Endodermal cell (in vitro differentiated cells): ENCODE results near the gene SLC5A4. TPM values are rescaled to one million over a fixed set of nuclear protein-coding genes. Genes with fewer than 3 reads are reported as not detected.
"Not testable (repeated sequence)": the region's sequence is repeated elsewhere in the genome, so short reads cannot be mapped to it uniquely, and the experiment has no call there.

Source experiments
- DNase-seq: peaks from one replicate; pipeline ENCODE4 v3.0.0-alpha.2; 2017
- H3K27ac ChIP-seq: 2 replicates; pipeline ENCODE4 v1.5.1; 2013; ENCODE audit warnings: mild to moderate bottlenecking, low read depth, low read length, moderate library complexity
- H3K27me3 ChIP-seq: 2 replicates; pipeline ENCODE4 v1.6.1; 2013; ENCODE audit warnings: mild to moderate bottlenecking, low read length, moderate library complexity; ENCODE audit not compliant: insufficient read depth, control insufficient read depth, poor library complexity, severe bottlenecking
- H3K36me3 ChIP-seq: 2 replicates; pipeline ENCODE4 v1.7.0; 2013; ENCODE audit warnings: mild to moderate bottlenecking, low read length, moderate library complexity; ENCODE audit not compliant: control insufficient read depth, insufficient read depth
- H3K4me1 ChIP-seq: one replicate; pipeline ENCODE4 v1.7.0; 2013; ENCODE audit warnings: low read length; ENCODE audit not compliant: control insufficient read depth, insufficient read depth
- H3K4me3 ChIP-seq: 2 replicates; pipeline ENCODE4 v1.5.1; 2013; ENCODE audit warnings: mild to moderate bottlenecking, low read length, moderate library complexity
- H3K9ac ChIP-seq: 2 replicates; pipeline ENCODE4 v1.6.1; 2013; ENCODE audit warnings: mild to moderate bottlenecking, low read length, moderate library complexity; ENCODE audit not compliant: poor library complexity, severe bottlenecking; ENCODE audit errors: extremely low read depth
- H3K9me3 ChIP-seq: 2 replicates; pipeline ENCODE4 v1.6.1; 2013; ENCODE audit warnings: mild to moderate bottlenecking, low read length, moderate library complexity; ENCODE audit not compliant: control insufficient read depth
- H3K27ac Mint-ChIP-seq: 2 replicates; pipeline ENCODE4 v1.8.0; 2020; ENCODE audit warnings: mixed read lengths
- H3K27me3 Mint-ChIP-seq: 2 replicates; pipeline ENCODE4 v1.8.0; 2021; ENCODE audit warnings: mild to moderate bottlenecking, mixed read lengths; ENCODE audit not compliant: insufficient read depth
- H3K36me3 Mint-ChIP-seq: 2 replicates; pipeline ENCODE4 v1.8.0; 2020; ENCODE audit warnings: low read depth, mixed read lengths
- H3K4me1 Mint-ChIP-seq: 2 replicates; pipeline ENCODE4 v1.8.0; 2020; ENCODE audit warnings: mixed read lengths
- H3K4me3 Mint-ChIP-seq: 2 replicates; pipeline ENCODE4 v1.8.0; 2020; ENCODE audit warnings: mild to moderate bottlenecking, moderate library complexity, mixed read lengths
- H3K9me3 Mint-ChIP-seq: 2 replicates; pipeline ENCODE4 v1.8.0; 2020; ENCODE audit warnings: mild to moderate bottlenecking, mixed read lengths
- CTCF ChIP-seq: fragments of 200-600 bp; sonication (generic); conservative IDR thresholded peaks from 2 replicates; pipeline ENCODE4 v1.5.0; 2021; ENCODE audit warnings: antibody characterized with exemption, mild to moderate bottlenecking
- WGBS, 2 experiments: methylation state at CpG; one replicate each; pipeline versions ENCODE4 v1.1.5 to v1.1.7; 2013; ENCODE audit warnings: missing lambda C conversion rate in 2 of 2, mixed read lengths in 1 of 2; ENCODE audit not compliant: insufficient coverage in 1 of 2, insufficient read length in 1 of 2; 5-methylcytosine and 5-hydroxymethylcytosine counted together
- long read RNA-seq, 4 experiments: library from polyadenylated mRNA in 2 of 4; library from RNA in 1 of 4; library from capped mRNA in 1 of 4; stranded (forward) in 3 of 4; unstranded in 1 of 4; transcript quantifications; one replicate each; pipeline ENCODE4 v2.0.0, GENCODE V29; 2020 to 2021; ENCODE audit warnings: inconsistent platforms in 1 of 4
- polyA plus RNA-seq, 2 experiments: library from polyadenylated mRNA; stranded (reverse); fragments of 50-300 nt; gene quantifications; one replicate each; pipeline ENCODE4 v1.2.3, GENCODE V29; 2013
- total RNA-seq, 2 donors: library from RNA; stranded (reverse); fragmentation: NEBNext Ultra II Directional in 1 of 2; extraction: Animal tissue kit (Norgen Biotek cat#: 25700) in 1 of 2; gene quantifications; 2 replicates in 1 of 2; 3 replicates in 1 of 2; pipeline ENCODE4 v1.2.1, GENCODE V29; 2021

SLC5A4 gene
- not detected for total RNA-seq
- polyA plus RNA-seq (2013, experiment 1 of 2): not detected
- not detected for polyA plus RNA-seq (2013, experiment 2 of 2)
- long read RNA-seq, experiment 1: 0 reads
- long read RNA-seq, experiment 2: 0 reads
- long read RNA-seq, experiment 3: 0 reads
- long read RNA-seq, experiment 4: 0 reads

DNA sequence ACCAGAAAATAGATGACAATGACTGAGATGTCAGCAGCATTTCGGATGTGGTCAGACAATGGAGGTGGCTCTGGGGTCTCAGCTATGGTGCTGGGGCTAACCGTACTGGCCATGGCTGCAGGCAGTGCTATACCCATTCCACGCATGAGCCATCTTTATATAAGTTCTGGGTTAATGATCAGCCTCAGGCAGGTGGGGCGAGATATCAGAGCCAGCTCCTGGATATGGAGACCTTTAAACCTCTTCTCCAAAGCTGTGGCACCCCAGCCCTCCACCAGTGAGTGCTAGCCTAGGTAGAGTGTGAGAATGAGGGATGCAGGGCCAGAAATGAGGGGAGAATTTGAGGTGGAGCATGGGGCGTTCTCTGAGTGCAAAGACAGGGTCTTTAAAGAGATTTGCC, at the start of gene SLC5A4:
SLC5A4 (minus strand) TSS at position 131 of the 400 bp plus-strand sequence; CDS start at position 113, 18 bp downstream.
- 90 to 94% methylated on average over 4 to 5 of the region's 5 CpGs for WGBS, 2 experiments
- no peak within 1 kb of the TSS for H3K27ac ChIP-seq
- Mint-ChIP-seq H3K4me3 (no peak within 1 kb of the TSS), H3K27me3 (no peaks in the 10 kb centered on the region), H3K9me3 (peaks cover 1% of the 10 kb centered on the region), H3K27ac (no peak within 1 kb of the TSS), H3K36me3 (peaks cover 14% of the 10 kb centered on the region), H3K4me1 (no peaks in the 10 kb centered on the region)
- no peak within 1 kb of the TSS for H3K4me3 ChIP-seq
- DNase-seq: no peak
- TF ChIP-seq CTCF: no peak
- H3K27me3 ChIP-seq: no peaks in the 10 kb centered on the region
- H3K9ac ChIP-seq: no peak within 1 kb of the TSS
- H3K9me3 ChIP-seq: no peaks in the 10 kb centered on the region
- H3K36me3 ChIP-seq: no peaks in the 10 kb centered on the region
- H3K4me1 ChIP-seq: no peaks in the 10 kb centered on the region

- H3K4me3 Mint-ChIP-seq, H3K9me3 ChIP-seq, H3K36me3 ChIP-seq, H3K9me3 Mint-ChIP-seq, H3K27ac Mint-ChIP-seq, H3K27me3 ChIP-seq, H3K4me3 ChIP-seq, H3K9ac ChIP-seq, H3K4me1 Mint-ChIP-seq, H3K27me3 Mint-ChIP-seq, H3K27ac ChIP-seq, DNase-seq, H3K4me1 ChIP-seq: not testable (repeated sequence)
- H3K36me3 Mint-ChIP-seq: peaks cover 14% of the 10 kb centered on the region
These were observed 38.8 kb upstream of the SLC5A4 start for GRCh38 chr22:32293921-32294320.

- Histone ChIP-seq H3K4me1 (no peaks in the 10 kb centered on the region), H3K27me3 (no peaks in the 10 kb centered on the region), H3K9me3 (no peaks in the 10 kb centered on the region), H3K36me3 (peaks cover 14% of the 10 kb centered on the region), H3K27ac (no peak overlapping the region), H3K4me3 (no peak overlapping the region), H3K9ac (no peak overlapping the region)
- Mint-ChIP-seq H3K4me3 (no peak overlapping the region), H3K27me3 (no peaks in the 10 kb centered on the region), H3K9me3 (no peaks in the 10 kb centered on the region), H3K36me3 (peaks cover 32% of the 10 kb centered on the region), H3K27ac (no peak overlapping the region), H3K4me1 (no peaks in the 10 kb centered on the region)
- no peak for TF ChIP-seq CTCF
- DNase-seq: no peak
- WGBS, 2 experiments: 98 to 100% methylated on average over 1 to 3 of the region's 3 CpGs
These were observed 31.2 kb upstream of the SLC5A4 start for GRCh38 chr22:32286290-32286840.

DNA sequence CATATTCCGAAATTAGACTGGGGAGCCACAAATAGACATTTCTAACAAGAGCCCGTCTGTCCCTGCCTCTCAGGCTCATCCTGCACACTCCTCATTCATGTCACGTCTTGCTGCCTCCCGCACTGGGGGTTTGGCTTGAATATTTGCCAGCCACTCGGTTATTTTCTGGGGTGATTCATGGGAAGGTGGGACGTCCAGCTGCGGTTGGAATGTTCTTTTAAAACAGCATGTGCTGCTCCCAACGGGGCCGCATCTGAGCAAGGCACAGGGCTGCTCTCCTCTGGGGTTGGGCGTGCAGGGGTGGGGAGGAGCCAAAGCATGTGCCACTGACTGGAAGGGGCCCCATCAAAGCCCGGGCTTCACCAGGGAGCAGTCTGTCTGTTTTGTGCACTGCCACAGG, 25.9 kb upstream of the SLC5A4 start:
- Histone ChIP-seq H3K27me3 (no peaks in the 10 kb centered on the region), H3K4me3 (no peak overlapping the region), H3K9me3 (no peaks in the 10 kb centered on the region), H3K36me3 (peaks cover 22% of the 10 kb centered on the region), H3K27ac (no peak overlapping the region), H3K4me1 (no peaks in the 10 kb centered on the region), H3K9ac (no peak overlapping the region)
- no peaks in the 10 kb centered on the region for H3K4me1 Mint-ChIP-seq
- WGBS, 2 experiments: 81% methylated on average over 6 to 11 of the region's 11 CpGs
- no peaks in the 10 kb centered on the region for H3K9me3 Mint-ChIP-seq
- H3K27me3 Mint-ChIP-seq: no peaks in the 10 kb centered on the region
- H3K4me3 Mint-ChIP-seq: no peak overlapping the region
- H3K36me3 Mint-ChIP-seq: peaks cover 46% of the 10 kb centered on the region
- TF ChIP-seq CTCF: no peak
- no peak for DNase-seq
- H3K27ac Mint-ChIP-seq: no peak overlapping the region

DNA sequence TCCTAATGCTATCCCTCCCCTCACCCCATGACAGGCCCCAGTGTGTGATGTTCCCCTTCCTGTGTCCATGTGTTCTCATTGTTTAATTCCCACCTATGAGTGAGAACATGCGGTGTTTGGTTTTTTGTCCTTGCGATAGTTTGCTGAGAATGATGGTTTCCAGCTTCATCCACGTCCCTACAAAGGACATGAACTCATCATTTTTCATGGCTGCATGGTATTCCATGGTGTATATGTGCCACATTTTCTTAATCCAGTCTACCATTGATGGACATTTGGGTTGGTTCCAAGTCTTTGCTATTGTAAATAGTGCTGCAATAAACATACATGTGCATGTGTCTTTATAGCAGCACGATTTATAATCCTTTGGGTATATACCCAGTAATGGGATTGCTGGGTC, 20.2 kb upstream of the SLC5A4 start:
- H3K27me3 Mint-ChIP-seq, H3K9ac ChIP-seq, H3K9me3 ChIP-seq, H3K4me3 ChIP-seq, H3K9me3 Mint-ChIP-seq, H3K4me3 Mint-ChIP-seq, DNase-seq, H3K4me1 Mint-ChIP-seq, H3K27me3 ChIP-seq, H3K27ac ChIP-seq, H3K27ac Mint-ChIP-seq, H3K4me1 ChIP-seq: not testable (repeated sequence)
- H3K36me3 Mint-ChIP-seq: peaks cover 59% of the 10 kb centered on the region
- H3K36me3 ChIP-seq: peaks cover 24% of the 10 kb centered on the region
- 95 to 100% methylated on average over 1 to 2 of the region's 4 CpGs for WGBS, 2 experiments
